HG03354 (cell line): ENCODE results near the gene RHOG.

ENCODE experiments used
- ATAC-seq: cut with Tn5 transposase; IDR thresholded peaks from one replicate; pipeline ENCODE4 v1.9.1; 2021; ENCODE audit warnings: mild to moderate bottlenecking; ENCODE audit not compliant: unreplicated experiment, poor library complexity, severe bottlenecking

RHOG gene

DNA sequence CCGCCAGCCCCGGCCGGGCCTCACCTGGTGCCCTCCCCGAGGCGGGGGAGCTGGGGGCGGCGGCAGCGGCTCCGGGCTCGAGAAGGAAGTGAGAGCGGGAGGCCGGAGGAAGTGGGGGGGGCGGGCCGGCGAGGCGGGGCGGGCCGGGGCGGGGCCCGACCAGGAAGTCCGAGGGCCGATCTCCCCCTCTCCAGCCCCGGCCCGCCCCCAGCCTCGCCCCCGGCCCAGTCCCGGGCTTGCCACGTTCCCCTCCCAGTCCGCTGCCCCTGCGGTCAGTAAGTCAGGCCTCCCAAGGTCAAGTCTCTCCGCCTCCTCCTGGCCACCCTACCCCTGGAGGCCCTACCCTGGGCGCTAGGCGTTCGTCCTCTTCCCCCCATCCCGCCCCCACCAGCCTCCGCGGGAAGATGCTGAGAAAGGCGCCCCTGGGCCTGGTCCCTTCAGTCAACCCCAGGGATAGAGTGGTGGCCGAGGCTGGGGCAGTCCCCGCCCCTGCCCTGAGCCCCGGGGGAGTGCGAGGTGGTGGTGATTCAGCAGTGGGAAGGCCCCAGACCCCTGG lies at the start of gene RHOG:
Gene RHOG (minus strand): TSS at position 90 of the 556 bp plus-strand sequence. CDS start 12,821 bp downstream, outside the sequence.
- peak; percentile 63 for ATAC-seq

DNA sequence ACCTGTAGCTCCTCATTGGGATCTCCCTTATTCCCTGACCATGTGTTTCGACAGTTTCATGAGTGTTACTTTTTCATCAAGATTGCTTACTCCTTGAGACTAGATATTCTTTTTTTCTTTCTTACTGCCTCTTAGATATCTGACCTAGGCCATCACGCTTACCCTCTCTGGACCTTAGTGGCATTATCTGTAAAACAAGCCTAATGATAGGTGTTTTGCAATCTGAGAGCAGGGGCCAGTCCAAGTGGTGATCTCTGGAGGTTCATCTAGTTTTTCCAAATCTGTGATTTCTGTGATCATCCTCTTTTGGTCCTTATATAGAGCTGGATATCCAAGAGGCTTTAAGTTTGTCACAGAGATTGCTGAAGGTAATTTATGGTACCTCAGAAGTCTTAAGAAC lies 49.3 kb upstream of the RHOG start:
- no peak for ATAC-seq

DNA sequence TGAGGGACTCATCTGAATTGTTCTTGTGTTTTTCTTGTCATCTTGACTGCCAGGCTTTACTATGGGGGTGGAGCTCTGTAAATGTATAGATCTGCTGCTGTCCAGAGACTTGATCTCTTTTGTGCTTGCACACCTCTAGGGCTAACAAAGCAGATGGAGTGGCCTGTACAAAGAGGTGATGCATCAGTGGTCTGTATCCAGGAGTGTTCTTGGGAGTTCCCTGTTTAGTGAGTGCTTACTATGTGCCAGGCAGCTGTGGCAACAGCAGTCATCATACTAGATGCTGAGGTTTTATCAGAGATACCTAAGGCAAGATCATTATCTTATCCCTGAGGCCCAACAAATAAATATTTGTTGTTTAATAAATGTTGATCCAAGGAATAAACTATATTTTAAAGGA lies 48.1 kb upstream of the RHOG start:
- no peak for ATAC-seq

DNA sequence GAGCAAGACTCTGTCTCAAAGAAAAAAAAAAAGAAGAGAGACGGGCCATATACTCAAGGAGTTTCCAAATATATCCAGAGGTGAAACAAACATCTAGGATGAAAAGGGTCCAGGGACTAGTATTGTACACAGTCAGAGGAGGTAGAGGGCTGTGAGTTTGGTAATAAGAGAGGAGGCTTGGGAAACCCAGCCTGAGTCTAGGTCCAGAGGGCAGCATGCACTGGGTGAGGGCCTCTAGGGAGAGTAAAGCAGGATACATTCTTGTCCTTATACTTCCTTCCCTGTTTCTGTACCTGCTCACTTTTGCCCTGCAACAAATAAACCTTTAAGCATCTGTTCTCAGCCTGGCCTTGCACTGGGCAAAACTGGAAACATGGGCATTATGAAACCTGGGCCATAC lies 46.2 kb upstream of the RHOG start:
- no peak for ATAC-seq

DNA sequence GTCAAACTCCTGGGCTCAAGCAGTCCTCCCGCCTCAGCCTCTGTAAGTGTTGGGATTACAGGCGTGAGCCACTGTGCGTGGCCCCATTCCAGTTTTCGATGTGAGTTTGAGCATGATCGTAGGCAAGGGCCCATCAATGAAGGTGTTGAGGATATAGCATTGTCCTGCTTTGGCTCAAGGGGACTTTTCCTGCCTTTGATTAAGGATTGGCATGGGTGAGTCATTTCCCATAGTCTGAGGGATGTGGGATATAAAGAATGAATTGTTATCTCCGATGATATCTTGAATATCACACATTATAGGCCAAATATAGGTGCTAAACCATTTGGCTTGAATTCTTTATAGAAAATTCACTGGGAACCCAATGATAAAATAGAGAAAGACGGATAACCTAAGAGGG lies 45.1 kb upstream of the RHOG start:
- ATAC-seq: no peak

DNA sequence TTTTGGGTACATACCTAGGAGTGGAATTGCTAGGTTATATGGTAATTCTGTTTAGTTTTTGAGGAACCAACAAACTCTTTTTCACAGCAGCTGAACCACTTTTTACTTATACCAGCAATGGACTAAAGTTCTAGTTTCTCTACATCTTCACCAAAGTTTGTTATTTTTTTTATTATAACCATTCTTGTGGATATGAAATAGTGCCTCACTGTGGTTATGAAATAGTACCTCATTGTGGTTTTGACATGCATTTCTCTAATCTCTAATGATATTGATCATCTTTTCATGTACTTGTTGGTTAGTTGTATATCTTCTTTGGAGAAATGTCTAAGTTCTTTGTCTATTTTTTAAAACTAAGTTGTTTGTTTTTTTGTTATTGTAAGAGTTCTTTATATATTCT lies 41.9 kb upstream of the RHOG start:
- no peak for ATAC-seq

DNA sequence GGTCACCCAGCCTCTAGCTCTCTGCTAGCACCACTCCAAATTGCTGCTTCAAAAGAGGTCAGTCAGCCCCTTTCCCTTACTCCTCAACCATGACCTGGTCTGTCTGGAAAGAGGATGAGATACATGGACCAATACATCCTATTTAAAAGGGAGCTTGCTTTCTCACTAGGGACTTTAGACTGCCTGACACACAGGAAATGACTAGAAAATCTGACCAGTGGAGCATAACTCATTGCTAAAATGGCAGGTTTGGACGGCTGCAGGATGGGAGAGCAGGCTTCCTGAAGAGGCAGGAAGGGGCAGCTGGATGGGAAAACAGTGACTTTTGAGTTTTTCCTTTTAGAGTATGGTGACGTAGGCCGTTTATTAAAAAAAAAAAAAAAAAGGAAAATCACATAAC lies 40.0 kb upstream of the RHOG start:
- ATAC-seq: peak; percentile 51

DNA sequence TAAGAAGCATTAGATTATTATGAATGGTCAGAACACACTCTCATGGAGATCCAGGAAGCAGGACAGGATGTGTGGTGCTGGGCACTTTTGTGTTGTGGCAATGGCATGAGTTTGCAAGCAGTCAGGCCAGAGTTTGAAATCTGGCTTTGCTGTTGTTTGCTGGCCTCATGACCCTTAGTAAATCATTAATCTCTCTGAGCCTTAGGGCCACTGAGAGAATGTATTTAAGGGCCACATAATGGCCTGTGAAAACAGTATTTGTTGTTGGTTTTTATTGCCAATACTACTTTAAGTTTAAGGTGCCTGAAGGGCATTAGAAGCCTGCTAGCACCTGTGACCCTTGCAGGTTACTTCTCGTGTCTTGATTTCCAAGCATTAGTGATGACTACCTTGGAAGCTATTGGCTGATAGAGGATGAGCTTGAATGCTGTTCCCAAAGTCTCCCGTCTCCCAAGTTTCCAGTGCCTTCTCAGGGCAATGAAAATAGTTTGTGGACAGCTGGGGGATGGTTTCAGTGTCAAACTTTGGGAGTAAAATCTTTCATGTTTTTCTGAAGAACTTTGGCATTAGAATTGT lies 39.3 kb upstream of the RHOG start:
- peak; percentile 50 for ATAC-seq

DNA sequence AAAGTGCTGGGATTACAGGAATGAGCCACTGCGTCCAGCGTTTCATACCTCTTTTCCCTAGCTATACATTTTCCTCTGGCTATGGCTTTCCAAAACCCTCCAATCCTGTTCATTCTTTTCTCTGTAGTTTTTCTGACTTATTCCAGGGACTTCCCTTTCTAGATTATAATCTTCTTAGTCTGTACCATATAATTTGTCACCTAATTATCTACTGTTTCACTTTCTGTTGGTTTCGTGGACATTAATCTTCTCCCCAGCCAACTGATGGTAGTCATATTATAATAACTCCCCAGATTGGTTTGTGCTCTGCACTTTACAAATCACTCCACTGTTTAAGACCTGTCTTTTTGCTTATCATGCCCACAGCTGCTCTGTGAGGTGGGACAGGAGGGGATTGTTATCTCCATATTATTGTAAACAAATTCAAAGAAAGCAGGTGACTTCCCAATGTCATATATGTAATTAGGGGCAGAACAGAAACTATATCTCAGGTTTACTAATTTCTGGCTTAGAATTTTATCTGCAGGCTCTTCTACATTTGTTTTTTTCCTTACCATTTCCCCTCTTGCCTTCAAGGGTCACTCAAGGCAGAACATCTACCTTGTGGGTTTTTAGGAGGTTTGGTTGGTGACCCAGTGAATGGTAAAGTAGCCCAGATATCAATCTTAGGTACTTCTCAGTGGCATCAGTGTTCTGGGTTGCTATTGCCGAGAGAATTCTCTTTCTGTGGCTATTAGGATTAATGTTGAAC lies 38.6 kb upstream of the RHOG start:
- ATAC-seq: peak; percentile 50

DNA sequence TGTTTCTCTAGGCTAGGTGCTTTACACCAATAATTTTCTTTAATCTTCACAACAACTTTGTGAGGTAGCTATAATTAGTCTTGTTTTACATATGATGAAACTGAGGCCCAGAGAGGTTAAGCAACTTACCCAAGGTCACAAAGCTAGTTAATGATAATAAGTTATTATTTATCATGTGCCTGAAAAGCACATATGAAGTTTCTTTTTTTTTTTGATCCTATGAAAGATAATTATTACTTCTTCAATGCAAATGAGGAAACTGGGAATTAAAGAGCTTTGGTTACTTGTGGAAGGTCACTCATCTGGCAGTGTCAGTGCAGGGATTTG lies 37.5 kb upstream of the RHOG start:
- ATAC-seq: no peak

DNA sequence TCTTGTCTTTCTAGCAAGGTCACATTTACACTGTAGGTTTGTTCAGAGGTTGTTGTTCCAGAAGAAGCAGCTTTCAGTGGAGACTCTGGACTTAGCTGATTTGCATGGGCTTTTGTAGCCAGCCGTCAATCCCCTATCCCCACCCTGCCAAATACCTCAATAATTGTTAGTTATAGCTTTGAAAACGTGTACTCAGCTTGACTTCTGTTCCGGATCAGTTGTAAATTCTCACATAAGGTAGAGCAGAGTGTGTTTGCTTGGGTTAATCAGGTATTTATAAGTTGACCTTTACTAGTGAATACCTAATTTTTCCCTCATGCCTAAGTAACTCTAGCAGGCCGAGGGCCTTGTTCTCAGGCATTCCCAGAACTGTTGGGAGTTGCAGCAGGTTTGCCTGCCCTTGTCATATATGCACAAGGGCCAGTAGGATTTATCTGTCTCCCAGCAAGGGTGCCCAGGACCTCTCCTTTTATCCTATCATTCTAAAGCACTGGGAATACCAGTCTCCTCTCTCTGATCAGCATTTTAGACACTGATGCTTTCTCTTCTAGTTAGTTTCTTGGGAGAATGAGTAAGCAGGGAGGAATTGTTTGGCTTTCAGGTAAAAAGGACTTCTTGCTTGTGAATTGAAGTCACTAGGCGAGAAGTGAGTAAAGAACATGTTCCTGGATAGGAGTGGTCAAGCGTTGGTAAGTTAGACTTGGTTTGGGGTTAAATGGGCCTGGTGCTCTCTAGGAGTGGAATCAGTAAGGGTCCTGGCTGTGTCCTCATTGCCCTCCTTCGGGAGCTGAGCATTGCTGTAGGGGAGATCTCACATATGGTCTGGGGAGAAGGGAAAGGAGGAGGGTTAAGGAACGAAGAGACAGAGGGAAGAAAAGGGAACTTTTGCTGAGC lies 36.9 kb upstream of the RHOG start:
- ATAC-seq: no peak

DNA sequence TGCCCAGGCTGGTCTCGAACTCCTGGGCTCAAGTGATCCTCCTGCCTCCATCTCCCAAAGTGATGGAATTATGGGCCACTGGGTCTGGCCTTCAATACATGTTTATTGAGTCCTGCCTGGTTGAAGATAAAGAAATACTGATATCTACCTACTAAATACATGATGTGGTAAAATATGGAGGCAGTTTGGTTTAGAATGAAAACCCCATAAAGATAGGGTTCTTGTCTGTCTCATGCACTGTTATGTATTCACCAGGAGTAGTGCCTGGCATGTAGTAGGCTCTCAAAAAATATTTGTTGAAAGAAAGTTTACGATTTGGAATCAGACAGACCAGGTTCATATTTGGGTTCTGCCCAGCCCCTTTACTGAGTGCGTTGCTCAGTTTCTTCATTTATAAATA lies 35.9 kb upstream of the RHOG start:
- no peak for ATAC-seq

DNA sequence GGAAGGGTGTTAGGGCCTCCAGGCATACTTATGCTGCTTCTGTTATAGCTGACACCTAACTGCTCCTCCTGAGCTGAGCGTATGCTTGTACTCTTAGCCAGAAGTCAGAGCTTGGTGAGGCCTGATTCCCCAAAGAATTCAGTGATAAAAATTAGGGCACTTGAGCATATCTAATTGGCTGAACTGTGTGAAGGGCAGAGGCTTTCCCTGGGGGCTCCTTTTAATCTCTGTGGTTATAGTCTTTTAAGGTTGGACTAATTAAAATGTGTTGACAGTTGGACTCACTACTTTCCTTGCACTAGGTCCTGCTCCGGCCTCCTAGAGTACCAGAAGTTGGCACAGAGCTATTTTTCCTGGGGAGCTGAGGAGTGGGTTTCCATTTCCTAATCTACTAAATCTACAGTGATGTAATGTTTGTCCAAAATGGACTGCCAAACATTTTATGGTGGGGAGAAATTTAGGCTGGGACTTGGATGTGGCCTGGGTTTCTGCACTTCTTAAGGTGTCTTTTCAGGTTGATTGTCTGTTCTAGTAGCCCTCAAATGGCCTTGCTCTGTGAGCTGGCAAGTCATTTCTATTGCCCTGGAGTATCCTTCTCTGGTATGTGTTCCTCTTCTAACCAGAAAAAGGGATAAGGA lies 33.1 kb upstream of the RHOG start:
- no peak for ATAC-seq

DNA sequence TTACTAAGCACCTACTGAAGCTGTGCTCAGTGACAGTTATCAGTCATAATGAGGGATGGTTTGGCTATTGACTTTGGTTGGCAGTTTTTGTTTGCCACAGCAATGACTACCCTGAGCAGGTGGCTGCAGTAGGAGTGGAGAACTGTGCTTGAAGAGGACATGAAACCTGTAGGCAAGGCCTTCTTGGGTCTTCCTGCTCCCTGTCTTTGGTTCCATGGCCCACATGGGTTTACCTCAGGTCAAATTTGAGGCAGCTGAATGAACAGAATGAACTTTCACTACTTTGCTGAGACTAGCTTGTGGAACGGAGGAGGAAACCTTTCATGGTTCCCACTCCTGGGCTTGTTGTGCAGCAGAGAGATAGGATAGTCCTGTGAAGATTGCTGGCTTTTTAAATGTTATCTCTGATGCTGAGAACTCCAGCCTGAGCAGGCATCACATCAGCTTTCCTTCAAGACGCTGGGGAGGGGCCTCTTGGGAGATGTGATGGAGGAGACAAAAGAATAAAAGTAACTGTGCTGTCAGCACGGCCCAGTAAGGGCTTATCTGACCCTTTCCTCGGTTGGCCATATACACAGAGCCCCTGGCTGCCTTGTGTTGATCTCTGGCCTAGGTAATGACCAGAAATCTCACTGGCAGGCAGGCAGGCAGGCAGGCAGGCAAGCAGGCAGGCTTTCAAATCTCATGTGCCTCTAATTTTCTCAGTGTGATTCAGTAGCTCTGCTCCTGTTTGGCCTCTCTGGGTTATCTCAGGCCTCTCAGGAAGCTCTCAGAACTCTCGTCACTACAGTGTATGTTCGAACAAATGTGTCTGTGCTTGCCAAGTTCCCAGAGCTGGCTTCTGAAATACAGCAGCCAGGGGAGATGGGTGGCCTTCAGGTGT lies 26.7 kb upstream of the RHOG start:
- peak; percentile 70 for ATAC-seq

DNA sequence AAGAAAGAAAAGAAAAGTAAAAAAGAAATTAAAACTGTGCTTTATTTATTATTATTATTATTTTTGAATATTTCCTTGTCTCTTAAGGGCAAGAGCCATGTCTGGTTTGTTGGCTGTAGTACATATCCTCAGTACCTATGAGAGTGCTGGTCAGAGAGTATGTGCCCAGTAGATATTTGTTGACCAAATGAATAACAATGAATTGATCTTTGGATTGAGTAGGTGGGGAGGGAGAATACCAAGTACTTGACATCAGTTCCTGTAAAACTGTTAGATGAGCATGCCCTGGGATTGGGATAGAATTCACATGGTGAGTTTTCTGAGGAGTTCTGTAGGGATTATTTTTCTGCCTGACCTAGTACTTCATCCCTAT lies 26.1 kb upstream of the RHOG start:
- no peak for ATAC-seq

DNA sequence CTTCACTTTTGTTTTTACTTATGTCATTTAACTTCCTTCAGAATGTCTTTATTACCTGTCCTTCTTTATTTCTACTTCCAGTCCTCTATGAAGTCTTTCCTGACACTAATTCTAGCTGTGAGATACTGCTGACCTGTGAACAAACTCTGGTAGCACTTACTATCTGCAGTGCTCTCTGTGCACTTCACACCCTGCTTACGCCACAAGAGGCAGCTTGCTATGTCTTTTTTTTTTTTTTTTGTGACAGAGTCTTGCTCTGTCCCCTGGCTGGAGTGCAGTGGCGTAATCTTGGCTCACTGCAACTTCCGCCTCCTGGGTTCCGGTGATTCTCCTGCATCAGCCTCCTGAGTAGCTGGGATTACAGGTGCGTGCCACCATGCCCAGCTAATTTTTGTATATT lies 25.4 kb upstream of the RHOG start:
- no peak for ATAC-seq

DNA sequence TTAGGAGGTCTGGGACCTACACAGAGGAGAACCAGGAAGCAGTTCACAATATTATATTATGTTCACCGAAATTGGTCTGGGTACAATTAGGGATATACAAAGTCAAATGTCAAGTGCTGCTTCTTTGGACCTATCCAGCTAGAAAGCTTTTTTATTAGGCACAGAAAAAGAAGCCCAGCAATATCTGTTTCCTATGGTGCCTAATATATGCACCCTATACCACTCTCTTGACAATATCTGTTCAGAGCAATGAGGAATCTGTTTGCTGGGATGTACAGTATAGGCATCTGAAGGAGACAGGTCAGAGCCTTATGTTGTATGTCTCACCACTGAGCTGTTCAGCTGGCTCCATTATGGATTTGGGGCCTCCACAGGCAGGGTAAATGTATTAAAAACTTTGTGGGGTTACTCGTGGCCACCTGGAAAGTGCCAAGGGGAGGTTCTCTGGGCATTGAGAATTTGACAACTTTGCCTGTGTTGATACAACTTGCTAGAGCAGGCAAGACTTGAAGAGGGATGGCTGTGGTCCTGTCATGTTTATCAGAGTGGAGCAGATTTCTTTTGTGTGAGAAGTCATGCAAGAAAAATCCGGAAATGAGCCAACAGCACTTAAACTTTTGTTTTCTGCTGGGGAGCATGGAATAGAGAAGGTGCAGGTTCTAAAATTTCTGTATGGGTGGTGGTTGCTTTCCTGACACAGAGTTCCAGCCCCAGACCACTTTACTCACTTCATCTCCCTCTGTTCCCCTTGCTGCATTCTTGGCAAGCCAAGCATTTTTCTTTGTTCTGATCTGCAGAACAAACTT lies 24.8 kb upstream of the RHOG start:
- ATAC-seq: no peak

DNA sequence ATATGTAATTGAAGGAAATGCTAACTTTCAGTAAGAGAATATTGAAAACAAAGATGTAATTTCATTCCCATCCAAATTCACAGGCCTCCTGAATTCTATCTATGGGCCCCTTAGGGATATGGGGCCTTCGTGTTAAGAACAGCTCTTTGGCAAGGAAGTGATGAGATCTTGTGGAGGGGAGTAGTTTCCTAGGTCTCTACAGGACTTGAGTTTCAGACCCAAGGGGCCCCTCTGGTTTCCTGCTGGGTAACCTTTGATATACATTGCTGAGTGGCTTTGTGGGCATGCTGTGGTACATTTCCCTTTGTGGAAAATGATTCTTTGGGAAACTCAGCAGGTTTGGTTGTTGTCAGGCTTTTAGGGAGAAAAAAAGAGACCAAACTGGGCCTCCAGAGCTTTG lies 20.9 kb upstream of the RHOG start:
- ATAC-seq: no peak
